CD4-positive, alpha-beta T cell (primary cell): ENCODE results near the gene XRCC5. TPM values are rescaled to one million over a fixed set of nuclear protein-coding genes. Genes with fewer than 3 reads are reported as not detected.

Source experiments
- ATAC-seq: fragments of 200-7000 bp; cut with Tn5 transposase; one replicate; pipeline ENCODE4 v1.10.0; 2022; ENCODE audit warnings: mild to moderate bottlenecking; ENCODE audit not compliant: poor library complexity
- CTCF ChIA-PET: fragments of 350-600 bp; sonication (Branson Sonifier 250); formaldehyde crosslinking; loops from one replicate; lab custom pipeline; 2021; ENCODE audit warnings: antibody characterized with exemption, inconsistent platforms; lab: Charles Lee
- POLR2A ChIA-PET: fragments of 350-600 bp; sonication (Branson Sonifier 250); formaldehyde crosslinking; loops from one replicate; lab custom pipeline; 2021; ENCODE audit warnings: antibody characterized with exemption, inconsistent platforms; lab: Charles Lee
- DNase-seq, 14 experiments: peaks; one replicate each; pipeline ENCODE4 v3.0.0-alpha.2; 2013 to 2020; ENCODE audit warnings: mixed read lengths in 2 of 14
- H3K27ac ChIP-seq, 2 donors: one replicate each; pipeline versions ENCODE4 v1.5.1 to v1.7.0; 2013; ENCODE audit warnings: low read length in 2 of 2, low read depth in 1 of 2, mild to moderate bottlenecking in 1 of 2
- H3K27me3 ChIP-seq, 2 experiments: 1 replicate in 1 of 2; 2 replicates in 1 of 2; pipeline versions ENCODE4 v1.6.1 to v1.7.0; 2013; ENCODE audit warnings: low read length in 2 of 2, control low read depth in 1 of 2, mild to moderate bottlenecking in 1 of 2, moderate library complexity in 1 of 2; ENCODE audit not compliant: insufficient read depth in 2 of 2, control insufficient read depth in 1 of 2
- H3K36me3 ChIP-seq: one replicate; pipeline ENCODE4 v1.6.1; 2013; ENCODE audit warnings: low read length, control low read depth; ENCODE audit not compliant: insufficient read depth
- H3K4me1 ChIP-seq: one replicate; pipeline ENCODE4 v1.6.1; 2013; ENCODE audit warnings: low read length, control low read depth; ENCODE audit not compliant: insufficient read depth
- H3K4me3 ChIP-seq: one replicate; pipeline ENCODE4 v1.5.1; 2013; ENCODE audit warnings: mild to moderate bottlenecking, low read length, moderate library complexity
- H3K9me3 ChIP-seq, 2 experiments: 1 replicate in 1 of 2; 2 replicates in 1 of 2; pipeline versions ENCODE4 v1.6.1 to v1.7.0; 2013; ENCODE audit warnings: low read length in 2 of 2, mild to moderate bottlenecking in 2 of 2, control low read depth in 1 of 2, moderate library complexity in 1 of 2; ENCODE audit not compliant: control insufficient read depth in 1 of 2, insufficient read depth in 1 of 2
- H3K27ac Mint-ChIP-seq: one replicate; pipeline ENCODE4 v1.8.0; 2020; ENCODE audit warnings: mixed read lengths
- H3K27me3 Mint-ChIP-seq: one replicate; pipeline ENCODE4 v1.8.0; 2021; ENCODE audit warnings: mixed read lengths
- H3K36me3 Mint-ChIP-seq: one replicate; pipeline ENCODE4 v1.8.0; 2021; ENCODE audit warnings: low read depth, mixed read lengths
- H3K4me1 Mint-ChIP-seq: one replicate; pipeline ENCODE4 v1.8.0; 2021; ENCODE audit warnings: low read depth, mixed read lengths
- H3K4me3 Mint-ChIP-seq: one replicate; pipeline ENCODE4 v1.8.0; 2020; ENCODE audit warnings: mild to moderate bottlenecking, mixed read lengths
- H3K9me3 Mint-ChIP-seq: one replicate; pipeline ENCODE4 v1.8.0; 2020; ENCODE audit warnings: mixed read lengths
- CTCF ChIP-seq: fragments of 200-600 bp; IDR thresholded peaks from one replicate; pipeline ENCODE4 v1.8.0; 2022; ENCODE audit warnings: antibody characterized with exemption, mild to moderate bottlenecking
- intact Hi-C, 2 experiments: fragments of 100-400 bp; cut with DNase I in 1 of 2; cut with micrococcal nuclease in 1 of 2; formaldehyde crosslinking; loops; one replicate each; pipeline versions ENCODE4 v1.15.1 to v1.9.0; 2023 to 2025; cut with DNase I, micrococcal nuclease
- total RNA-seq, 174 experiments: library from RNA in 2 of 174; stranded (reverse) in 2 of 174; gene quantifications; one replicate each; pipeline ENCODE4 v1.2.3 and lab custom pipeline; 2021 to 2026

XRCC5 gene
- total RNA-seq, 2 experiments from 2014 or later = 126 to 129 TPM

GRCh38 chr2:216160786-216161185 is 51.6 kb downstream of the XRCC5 start:
- H3K9me3 ChIP-seq = no peaks in the 10 kb centered on the region
- H3K36me3 ChIP-seq = peaks cover 79% of the 10 kb centered on the region
- peaks cover 3% of the 10 kb centered on the region for H3K4me1 ChIP-seq
- H3K27me3 ChIP-seq = no peaks in the 10 kb centered on the region
- H3K27ac ChIP-seq = no peak overlapping the region
- DNase-seq = no peak
- intact Hi-C loops = loop anchor here in 1 of 2 experiments (5.0 kb wide), 1 partner anchor 33 kb away; no protein-coding TSS in a partner anchor
- peaks cover 52% of the 10 kb centered on the region for H3K4me1 Mint-ChIP-seq
- CTCF ChIA-PET = interaction anchor here (1.5 kb wide), 1 partner anchor 20 kb away, joined by 3 read pairs; no protein-coding TSS in a partner anchor
- peaks cover 98% of the 10 kb centered on the region for H3K36me3 Mint-ChIP-seq
- H3K27ac Mint-ChIP-seq = no peak overlapping the region
- TF ChIP-seq CTCF = no peak
- POLR2A ChIA-PET = interaction anchor here (1.9 kb wide), 1 partner anchor 13 kb away, joined by 4 read pairs; no protein-coding TSS in a partner anchor
- ATAC-seq = no peak
- no peak overlapping the region for H3K4me3 ChIP-seq
- H3K9me3 Mint-ChIP-seq = no peaks in the 10 kb centered on the region
- no peaks in the 10 kb centered on the region for H3K27me3 Mint-ChIP-seq
- no peak overlapping the region for H3K4me3 Mint-ChIP-seq

GRCh38 chr2:216161967-216162366 is 52.8 kb downstream of the XRCC5 start:
- TF ChIP-seq CTCF = no peak
- no peak for ATAC-seq
- peaks cover 96% of the 10 kb centered on the region for H3K36me3 Mint-ChIP-seq
- ChIA-PET CTCF (interaction anchor here (1.2 kb wide), 1 partner anchor 31 kb away, joined by 4 read pairs; no protein-coding TSS in a partner anchor), POLR2A (interaction anchor here (0.7 to 2.0 kb wide), 2 partner anchors 9 to 42 kb away, joined by 5 read pairs; no protein-coding TSS in a partner anchor)
- Histone ChIP-seq H3K4me1 (peaks cover 3% of the 10 kb centered on the region), H3K27me3 (no peaks in the 10 kb centered on the region), H3K4me3 (no peak overlapping the region), H3K9me3 (no peaks in the 10 kb centered on the region), H3K27ac (no peak overlapping the region), H3K36me3 (peaks cover 79% of the 10 kb centered on the region)
- H3K9me3 Mint-ChIP-seq = no peaks in the 10 kb centered on the region
- H3K27me3 Mint-ChIP-seq = no peaks in the 10 kb centered on the region
- H3K4me1 Mint-ChIP-seq = peaks cover 51% of the 10 kb centered on the region
- intact Hi-C loops = loop anchor here in 1 of 2 experiments (5.0 kb wide), 1 partner anchor 35 kb away; no protein-coding TSS in a partner anchor
- DNase-seq = no peak
- H3K27ac Mint-ChIP-seq = peak overlapping the region; percentile 41
- no peak overlapping the region for H3K4me3 Mint-ChIP-seq

GRCh38 chr2:216163518-216163917 is 54.4 kb downstream of the XRCC5 start:
- ChIA-PET POLR2A (interaction anchor here (2.0 kb wide), 1 partner anchor 10 kb away, joined by 5 read pairs; no protein-coding TSS in a partner anchor), CTCF (no interaction called here)
- intact Hi-C loops = loop anchor here in 1 of 2 experiments (5.0 kb wide), 1 partner anchor 36 kb away; no protein-coding TSS in a partner anchor
- Histone ChIP-seq H3K4me3 (no peak overlapping the region), H3K9me3 (no peaks in the 10 kb centered on the region), H3K27me3 (no peaks in the 10 kb centered on the region), H3K36me3 (peaks cover 88% of the 10 kb centered on the region), H3K27ac (no peak overlapping the region), H3K4me1 (peaks cover 3% of the 10 kb centered on the region)
- H3K27ac Mint-ChIP-seq = peak overlapping the region; percentile 17
- H3K9me3 Mint-ChIP-seq = no peaks in the 10 kb centered on the region
- ATAC-seq (no peak), DNase-seq (no peak)
- H3K36me3 Mint-ChIP-seq = peaks cover 96% of the 10 kb centered on the region
- H3K4me3 Mint-ChIP-seq = no peak overlapping the region
- H3K27me3 Mint-ChIP-seq = no peaks in the 10 kb centered on the region
- TF ChIP-seq CTCF = no peak
- peaks cover 51% of the 10 kb centered on the region for H3K4me1 Mint-ChIP-seq
